ENCODE results near the gene GLCCI1. TPM values are rescaled to one million over a fixed set of nuclear protein-coding genes. Genes with fewer than 3 reads are reported as not detected.

GLCCI1 gene
- total and polyA plus RNA-seq, 2 of the 13 experiments (the other 11 are each of a cell fraction or from before 2014, with no cell fraction given): 1.3 to 1.7 TPM

GRCh38 chr7:7965301-7965700 lies 3.3 kb upstream of the GLCCI1 start (continued):
- TF ChIP-seq, protein P1, sequence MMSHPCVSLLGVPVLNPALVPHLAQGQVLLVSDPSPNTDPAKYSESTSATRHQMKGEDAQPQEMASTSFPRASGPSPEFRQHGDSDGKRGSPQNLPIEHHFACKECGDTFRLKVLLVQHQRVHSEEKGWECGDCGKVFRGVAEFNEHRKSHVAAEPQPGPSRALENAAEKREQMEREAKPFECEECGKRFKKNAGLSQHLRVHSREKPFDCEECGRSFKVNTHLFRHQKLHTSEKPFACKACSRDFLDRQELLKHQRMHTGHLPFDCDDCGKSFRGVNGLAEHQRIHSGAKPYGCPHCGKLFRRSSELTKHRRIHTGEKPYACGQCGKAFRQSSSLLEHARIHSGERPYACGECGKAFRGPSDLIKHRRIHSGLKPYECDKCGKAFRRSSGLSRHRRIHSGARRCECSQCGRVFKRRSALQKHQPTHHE (CRISPR knock-in tag; IDR thresholded peaks at IDR 0.05; ENCODE audit: borderline replicate concordance): no peak
- TF ChIP-seq SRY (CRISPR knock-in tag; IDR thresholded peaks at IDR 0.05) (no peak), ZNF432 (CRISPR knock-in tag; IDR thresholded peaks at IDR 0.05; ENCODE audit: borderline replicate concordance) (no peak)

GRCh38 chr7:7966141-7966734 lies 2.4 kb upstream of the GLCCI1 start:
- H4K20me1 ChIP-seq (ENCODE audit: insufficient read depth, low read length): no peaks in the 10 kb centered on the region
- H3K4me1 ChIP-seq (ENCODE audit: insufficient read depth, low read length): peaks cover 20% of the 10 kb centered on the region
- no peaks in the 10 kb centered on the region for H3K9me3 ChIP-seq (ENCODE audit: low read length)
- H3K4me3 ChIP-seq (replicated peaks in 1 of 3; ENCODE audit: insufficient read depth in 1 of 3, low read depth in 2 of 3, low read length in 3 of 3): no peak overlapping the region
- in situ Hi-C loops (cut with HindIII; ENCODE audit: extremely low pct_ligation_motif_present, low pct_unique_long_range_greater_than_20kb): no loop called here
- H3K4me2 ChIP-seq (ENCODE audit: low read depth, low read length): no peak overlapping the region
- CTCF ChIA-PET (ENCODE audit: low intra/inter-chr PET ratio, low total read pairs): no interaction called here
- no peak overlapping the region for H2AFZ ChIP-seq (ENCODE audit: low read length)
- ATAC-seq (no peak), FAIRE-seq (no peak), DNase-seq (ENCODE audit: low spot score) (no peak)
- H3K36me3 ChIP-seq (replicated peaks in 1 of 2; ENCODE audit: control insufficient read depth in 1 of 2, insufficient read depth in 2 of 2, low read length in 2 of 2): no peaks in the 10 kb centered on the region
- no TSS peak for BruUV-seq (replicated peaks)
- H3K9ac ChIP-seq (ENCODE audit: insufficient read depth, low read depth, low read length): no peak overlapping the region
- H3K79me2 ChIP-seq (ENCODE audit: insufficient read depth, low read length): no peaks in the 10 kb centered on the region
- H3K27ac ChIP-seq (ENCODE audit: extremely low read length, insufficient read depth, low read length): no peak overlapping the region
- WGBS (ENCODE audit: low lambda C conversion rate): 52% methylated on average over 3 of the region's 3 CpGs
- POLR2A ChIA-PET: no interaction called here
- intact Hi-C loops (cut with micrococcal nuclease; ENCODE audit: unreplicated experiment): no loop called here
- peaks cover 0 to 5% of the 10 kb centered on the region in 2 experiments; a peak in 1 of 5 replicates for H3K27me3 ChIP-seq (ENCODE audit: control insufficient read depth in 1 of 2, insufficient read depth in 2 of 2, low read length in 2 of 2)
- TF ChIP-seq TAF1 (CRISPR knock-in tag; IDR thresholded peaks at IDR 0.05) (no peak), PLRG1 (conservative IDR thresholded peaks at IDR 0.05) (no peak), ZUFSP (CRISPR knock-in tag; IDR thresholded peaks at IDR 0.05; ENCODE audit: borderline replicate concordance) (no peak), MEF2D (CRISPR knock-in tag; IDR thresholded peaks at IDR 0.05) (no peak), XBP1 (CRISPR knock-in tag; IDR thresholded peaks at IDR 0.05) (no peak), ZFP36L2 (CRISPR knock-in tag; IDR thresholded peaks at IDR 0.05) (no peak), ZNF280D (CRISPR knock-in tag; IDR thresholded peaks at IDR 0.05) (no peak), ZFP41 (CRISPR knock-in tag; IDR thresholded peaks at IDR 0.05; ENCODE audit: borderline replicate concordance) (no peak), ZNF121 (CRISPR knock-in tag; IDR thresholded peaks at IDR 0.05) (no peak), ZBTB26 (CRISPR knock-in tag; IDR thresholded peaks at IDR 0.05; ENCODE audit: borderline replicate concordance) (no peak), KDM6A (CRISPR knock-in tag; IDR thresholded peaks at IDR 0.05; ENCODE audit: low read depth) (no peak), ZNF556 (CRISPR knock-in tag; IDR thresholded peaks at IDR 0.05; ENCODE audit: borderline replicate concordance) (no peak), JUND (CRISPR knock-in tag; IDR thresholded peaks at IDR 0.05) (no peak)
